Adrenal gland (tissue), 12 donors: ENCODE data around the gene DHRS3. TPM values are rescaled to one million over a fixed set of nuclear protein-coding genes. Genes with fewer than 3 reads are reported as not detected.

Experiments
- DNase-seq, 7 donors: peaks; one replicate each; pipeline ENCODE4 v3.0.0-alpha.2; 2019 to 2020
- H3K27ac ChIP-seq, 5 donors: fragments of 200-600 bp; sonication (generic) in 4 of 5; 1 replicate in 3 of 5; 2 replicates in 2 of 5; pipeline versions ENCODE4 v1.5.1 to v1.8.0; 2016 to 2020; ENCODE audit warnings: mild to moderate bottlenecking in 1 of 5
- H3K27me3 ChIP-seq: fragments of 200-600 bp; 2 replicates; pipeline ENCODE4 v1.8.0; 2021
- H3K36me3 ChIP-seq, 2 donors: fragments of 200-600 bp; replicated peaks in 1 of 2; 1 replicate in 1 of 2; 2 replicates in 1 of 2; pipeline versions ENCODE4 v1.5.1 to v1.8.0; 2018 to 2022
- H3K4me1 ChIP-seq, 2 donors: fragments of 200-600 bp; replicated peaks in 1 of 2; 1 replicate in 1 of 2; 2 replicates in 1 of 2; pipeline versions ENCODE4 v1.5.1 to v1.8.0; 2018 to 2021
- H3K4me3 ChIP-seq, 4 donors: fragments of 200-600 bp; sonication (generic) in 3 of 4; one replicate each; pipeline ENCODE4 v1.5.1; 2016 to 2018
- H3K9me3 ChIP-seq, 3 donors: fragments of 200-600 bp; sonication (generic) in 1 of 3; replicated peaks in 1 of 3; 1 replicate in 2 of 3; 2 replicates in 1 of 3; pipeline versions ENCODE4 v1.5.1 to v1.8.0; 2016 to 2021
- POLR2A ChIP-seq, 2 donors: fragments of 450-650 bp; IDR thresholded peaks; one replicate each; pipeline ENCODE4 v1.6.1; 2017; ENCODE audit warnings: antibody characterized with exemption in 2 of 2, mild to moderate bottlenecking in 2 of 2, moderate library complexity in 1 of 2
- WGBS, 4 donors: extraction: QIAGEN DNeasy Blood & Tissue Kit in 2 of 4; methylation state at CpG; one replicate each; pipeline versions ENCODE4 v1.1.5 to v1.1.7; 2013 to 2017; 5-methylcytosine and 5-hydroxymethylcytosine counted together
- intact Hi-C, 2 donors: fragments of 100-400 bp; cut with DNase I; formaldehyde crosslinking; loops; one replicate each; pipeline versions ENCODE4 v1.14.1 to v1.15.0; 2022 to 2023
- polyA plus RNA-seq, 3 donors: library from polyadenylated mRNA; stranded (reverse); fragments of 200-250 nt in 2 of 3; fragments of 350-450 nt in 1 of 3; fragmentation: Illumina TruSeq in 1 of 3; extraction: RNeasy Lipid Tissue Mini Kit (QIAGEN cat#74804) in 1 of 3; gene quantifications; one replicate each; pipeline ENCODE4 v1.2.3, GENCODE V29; 2013 to 2014
- total RNA-seq, 9 donors: library from RNA; depleted of rRNA in 4 of 9; stranded (reverse); fragments of >200 nt in 4 of 9; fragments of 120-200 nt in 1 of 9; fragmentation: NEBNext Ultra II Directional in 1 of 9; extraction: Animal tissue kit (Norgen Biotek cat#: 25700) in 1 of 9; gene quantifications; one replicate each; pipeline versions ENCODE4 v1.1.0 to v1.2.4, GENCODE V29; 2013 to 2023
- TF ChIP-seq, protein P1 (sequence below), 6 experiments: fragments of 450-650 bp in 4 of 6; fragments of 200-600 bp in 2 of 6; sonication (generic) in 1 of 6; IDR thresholded peaks; 1 replicate in 5 of 6; 2 replicates in 1 of 6; pipeline versions ENCODE4 v1.5.1 to v1.8.0; 2016 to 2021; ENCODE audit warnings: antibody characterized with exemption in 6 of 6, mild to moderate bottlenecking in 2 of 6, moderate library complexity in 1 of 6
- donor health status: healthy with polysubstance abuse.
- donor health status: Bipolar disorder and iron deficiency.
- donor health status: DM: yes; HTN: yes; CAD: no.
- donor health status: DM: no; HTN: no; CAD: no.
- donor health status: DM: no; HTN: no; CAD: no.
- donor health status: DM: yes; HTN: yes; CAD: no.

Gene DHRS3
- total and polyA plus RNA-seq, 12 donors, result 7.7 to 72.4 (median 41.3) TPM

DNA sequence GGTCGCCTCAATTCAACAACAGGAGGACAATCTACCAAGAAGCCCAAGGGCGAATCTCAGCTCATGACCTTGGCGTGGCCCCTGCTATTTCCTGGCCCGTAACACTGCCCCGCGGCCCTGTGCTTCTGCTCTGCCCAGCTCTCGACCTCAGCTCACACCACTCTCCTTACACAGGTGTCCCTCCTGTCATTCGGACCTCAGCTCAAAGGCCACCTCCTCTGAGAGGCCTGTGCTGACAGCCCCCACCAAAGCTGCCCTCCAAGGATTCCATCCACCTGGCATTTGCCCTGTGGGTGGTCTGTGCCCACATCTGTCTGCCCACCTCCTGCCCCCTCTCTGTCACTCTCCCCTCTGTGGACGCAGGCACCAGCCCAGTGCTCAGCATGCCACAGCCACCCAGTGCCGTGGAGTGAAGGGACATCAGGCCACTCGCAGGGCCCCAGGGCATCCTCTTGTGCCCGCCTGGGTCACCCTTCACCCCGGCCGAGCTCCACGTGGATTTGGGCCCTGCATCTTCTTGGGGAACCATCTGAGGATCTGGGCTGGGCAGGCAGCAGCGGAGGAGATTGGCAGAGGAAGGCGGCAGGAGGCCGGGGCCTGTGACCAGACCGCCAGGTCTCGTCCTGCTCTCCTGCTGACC lies 70.3 kb downstream of the DHRS3 start:
- H3K36me3 ChIP-seq, result no peaks in the 10 kb centered on the region
- 83 to 91% (median 87%) methylated on average over 13 to 20 of the region's 20 CpGs for WGBS, 4 donors
- no peak overlapping the region for H3K4me3 ChIP-seq
- H3K9me3 ChIP-seq, result no peaks in the 10 kb centered on the region
- TF ChIP-seq, protein P1, sequence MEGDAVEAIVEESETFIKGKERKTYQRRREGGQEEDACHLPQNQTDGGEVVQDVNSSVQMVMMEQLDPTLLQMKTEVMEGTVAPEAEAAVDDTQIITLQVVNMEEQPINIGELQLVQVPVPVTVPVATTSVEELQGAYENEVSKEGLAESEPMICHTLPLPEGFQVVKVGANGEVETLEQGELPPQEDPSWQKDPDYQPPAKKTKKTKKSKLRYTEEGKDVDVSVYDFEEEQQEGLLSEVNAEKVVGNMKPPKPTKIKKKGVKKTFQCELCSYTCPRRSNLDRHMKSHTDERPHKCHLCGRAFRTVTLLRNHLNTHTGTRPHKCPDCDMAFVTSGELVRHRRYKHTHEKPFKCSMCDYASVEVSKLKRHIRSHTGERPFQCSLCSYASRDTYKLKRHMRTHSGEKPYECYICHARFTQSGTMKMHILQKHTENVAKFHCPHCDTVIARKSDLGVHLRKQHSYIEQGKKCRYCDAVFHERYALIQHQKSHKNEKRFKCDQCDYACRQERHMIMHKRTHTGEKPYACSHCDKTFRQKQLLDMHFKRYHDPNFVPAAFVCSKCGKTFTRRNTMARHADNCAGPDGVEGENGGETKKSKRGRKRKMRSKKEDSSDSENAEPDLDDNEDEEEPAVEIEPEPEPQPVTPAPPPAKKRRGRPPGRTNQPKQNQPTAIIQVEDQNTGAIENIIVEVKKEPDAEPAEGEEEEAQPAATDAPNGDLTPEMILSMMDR (IDR thresholded peaks at IDR 0.05), result no peak
- no peak for TF ChIP-seq POLR2A (IDR thresholded peaks at IDR 0.05)
- H3K27ac ChIP-seq, result peak overlapping the region in 2 of 5 donors; percentile 89 to 92
- intact Hi-C loops, result loop anchor here in 1 of 2 donors (10.0 kb wide), 1 partner anchor 67 kb away; the partner anchor contains the start of gene DHRS3
- peaks cover 9 to 20% of the 10 kb centered on the region in 2 donors for H3K4me1 ChIP-seq
- no peak for DNase-seq
- H3K27me3 ChIP-seq, result peaks cover 6% of the 10 kb centered on the region

DNA sequence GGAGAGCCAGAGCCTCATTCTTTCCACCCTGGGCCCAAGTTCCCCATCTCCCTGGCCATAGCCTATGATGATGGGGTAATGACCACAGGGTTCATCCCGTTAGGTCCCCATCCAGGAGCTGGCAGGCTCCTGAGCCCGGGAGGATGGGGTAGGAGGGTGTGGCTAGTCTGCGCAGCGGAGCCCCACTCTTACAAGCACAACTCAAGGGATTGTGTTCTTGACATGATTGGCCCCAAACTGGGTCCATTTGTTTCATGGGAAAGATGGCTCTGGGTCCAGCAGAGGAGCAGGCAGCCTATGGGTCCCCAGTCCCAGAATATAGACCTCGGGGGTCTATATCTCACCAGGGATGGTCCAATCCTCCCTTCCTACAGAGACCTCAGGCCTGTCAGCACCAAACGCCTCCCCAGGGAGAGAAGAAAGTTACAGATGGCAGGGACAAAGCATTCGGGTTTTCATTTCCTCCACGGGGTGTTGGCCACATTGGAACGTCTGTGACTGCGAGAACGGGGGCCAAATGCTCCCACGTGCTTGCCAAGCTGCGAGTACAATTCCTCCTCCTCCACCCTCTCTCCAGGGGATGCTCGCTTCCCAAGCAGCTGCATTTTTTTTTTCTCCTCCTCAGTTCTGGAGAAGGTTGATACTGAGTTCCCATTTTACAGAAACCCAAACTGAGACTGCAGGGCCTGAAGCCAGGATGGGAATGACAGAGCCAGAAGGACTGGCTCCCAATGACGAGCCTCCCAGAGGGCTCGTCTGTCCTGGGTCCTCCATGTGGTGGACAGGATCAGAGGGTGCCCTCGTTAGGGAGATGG lies 71.0 kb downstream of the DHRS3 start:
- no peaks in the 10 kb centered on the region for H3K9me3 ChIP-seq
- H3K27me3 ChIP-seq, result peaks cover 6% of the 10 kb centered on the region
- H3K4me3 ChIP-seq, result no peak overlapping the region
- H3K4me1 ChIP-seq, result peaks cover 9 to 22% of the 10 kb centered on the region in 2 donors
- H3K36me3 ChIP-seq, result no peaks in the 10 kb centered on the region
- TF ChIP-seq, protein P1 (IDR thresholded peaks at IDR 0.05), result no peak
- TF ChIP-seq POLR2A (IDR thresholded peaks at IDR 0.05), result no peak
- intact Hi-C loops, result loop anchor here in 1 of 2 donors (10.0 kb wide), 1 partner anchor 68 kb away; the partner anchor contains the start of gene DHRS3
- DNase-seq, result no peak
- 67 to 90% (median 74%) methylated on average over 13 to 17 of the region's 17 CpGs for WGBS, 4 donors
- peak overlapping the region in 1 of 5 donors; percentile 92 for H3K27ac ChIP-seq

DNA sequence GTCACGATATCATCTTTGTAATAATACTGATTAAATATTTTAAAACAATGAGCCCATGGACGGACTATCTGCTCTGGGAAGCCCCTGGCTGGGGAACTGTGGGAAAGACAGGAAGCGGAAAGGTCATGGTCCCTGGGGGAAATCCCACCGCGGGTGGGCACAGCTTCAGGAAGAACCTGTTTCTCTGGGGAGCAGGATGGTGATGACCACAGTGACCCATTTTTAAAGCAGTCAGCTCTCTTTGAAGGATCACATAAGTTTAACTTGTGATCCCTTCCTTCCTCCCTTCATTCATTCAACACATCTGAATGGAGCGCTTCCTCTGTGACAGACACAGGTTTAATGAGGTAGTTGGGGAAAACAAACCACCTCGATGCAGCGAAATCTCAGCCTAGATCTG lies 73.0 kb downstream of the DHRS3 start:
- 33 to 55% (median 52%) methylated on average over 8 of the region's 8 CpGs for WGBS, 4 donors
- Histone ChIP-seq H3K36me3 (no peaks in the 10 kb centered on the region), H3K27me3 (peaks cover 6% of the 10 kb centered on the region), H3K9me3 (no peaks in the 10 kb centered on the region), H3K4me1 (peaks cover 9 to 29% of the 10 kb centered on the region in 2 donors), H3K27ac (no peak overlapping the region), H3K4me3 (no peak overlapping the region)
- TF ChIP-seq POLR2A (IDR thresholded peaks at IDR 0.05), result no peak
- TF ChIP-seq, protein P1 (IDR thresholded peaks at IDR 0.05), result no peak
- intact Hi-C loops, result loop anchor here in 1 of 2 donors (10.0 kb wide), 1 partner anchor 70 kb away; the partner anchor contains the start of gene DHRS3
- no peak for DNase-seq

DNA sequence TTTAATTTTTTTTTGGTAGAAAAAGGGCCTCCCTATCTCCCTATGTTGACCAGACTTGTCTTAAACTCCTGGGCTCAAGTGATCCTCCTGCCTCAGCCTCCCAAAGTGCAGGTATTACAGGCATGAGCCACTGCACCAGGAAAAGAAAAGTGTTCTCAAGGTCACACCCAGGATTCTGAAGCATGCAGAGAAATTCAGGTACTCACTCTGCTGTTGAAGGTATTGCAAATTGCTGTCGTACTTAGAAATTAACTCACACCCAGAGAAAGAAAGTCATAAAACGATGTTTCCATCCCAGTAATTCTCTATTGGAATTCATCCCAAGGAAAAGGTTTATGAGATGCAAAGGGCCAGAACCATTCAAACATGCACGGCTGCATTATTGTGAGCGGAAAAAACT lies 73.7 kb downstream of the DHRS3 start:
- 80 to 90% (median 83%) methylated on average over 4 of the region's 4 CpGs for WGBS, 4 donors
- Histone ChIP-seq H3K27ac (no peak overlapping the region), H3K4me1 (peaks cover 9 to 23% of the 10 kb centered on the region in 2 donors), H3K36me3 (no peaks in the 10 kb centered on the region), H3K9me3 (no peaks in the 10 kb centered on the region), H3K4me3 (no peak overlapping the region), H3K27me3 (peaks cover 6% of the 10 kb centered on the region)
- no peak for DNase-seq
- intact Hi-C loops, result loop anchor here in 1 of 2 donors (10.0 kb wide), 1 partner anchor 70 kb away; the partner anchor contains the start of gene DHRS3
- TF ChIP-seq, protein P1 (IDR thresholded peaks at IDR 0.05), result no peak
- no peak for TF ChIP-seq POLR2A (IDR thresholded peaks at IDR 0.05)
